HG02840 (cell line): Measurements from ENCODE around the gene ZNF141.
"Not testable (repeated sequence)": the region's sequence is repeated elsewhere in the genome, so short reads cannot be mapped to it uniquely, and the experiment has no call there.

Source experiments
- ATAC-seq: cut with Tn5 transposase; IDR thresholded peaks from one replicate; pipeline ENCODE4 v1.9.1; 2021; ENCODE audit warnings: mild to moderate bottlenecking, moderate library complexity, moderate number of reproducible peaks; ENCODE audit not compliant: unreplicated experiment, low FRiP score

Gene ZNF141

GRCh38 chr4:337143-337931, at the start of gene ZNF141:
Gene ZNF141 (plus strand): TSS chr4:337814. CDS start chr4:337984, 170 bp downstream.
- ATAC-seq: peak; percentile 97

- no peak for ATAC-seq
These were observed 48.7 kb upstream of the ZNF141 start for GRCh38 chr4:288891-289290.

- ATAC-seq: no peak
These were observed 42.9 kb upstream of the ZNF141 start for GRCh38 chr4:294732-295131.

DNA sequence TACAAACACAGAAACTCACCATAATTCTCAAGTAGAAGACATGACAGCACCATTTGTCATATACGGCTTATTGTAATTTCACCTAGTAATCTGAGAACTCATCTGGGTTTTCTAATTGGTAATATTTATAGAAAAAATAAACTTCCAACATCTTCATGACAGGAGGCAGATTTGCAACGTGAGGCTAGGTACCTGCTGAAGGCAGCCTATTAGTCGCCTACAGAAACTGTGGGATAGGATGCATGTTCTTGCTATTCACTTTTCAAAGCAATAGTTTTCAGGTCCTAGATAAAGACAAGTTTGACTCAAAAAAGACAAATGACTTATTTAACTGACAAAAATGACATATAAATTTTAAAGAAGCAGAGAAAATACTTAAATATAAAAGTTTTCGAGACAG, 35.2 kb upstream of the ZNF141 start:
- ATAC-seq: no peak

- not testable (repeated sequence) for ATAC-seq
These were observed 33.1 kb upstream of the ZNF141 start for GRCh38 chr4:304516-304915.

- no peak for ATAC-seq
These were observed 32.5 kb upstream of the ZNF141 start, which contains the start of gene ZNF732 for GRCh38 chr4:304969-305680. Gene ZNF732 (minus strand): TSS chr4:305474. CDS start chr4:305310, 164 bp downstream.

DNA sequence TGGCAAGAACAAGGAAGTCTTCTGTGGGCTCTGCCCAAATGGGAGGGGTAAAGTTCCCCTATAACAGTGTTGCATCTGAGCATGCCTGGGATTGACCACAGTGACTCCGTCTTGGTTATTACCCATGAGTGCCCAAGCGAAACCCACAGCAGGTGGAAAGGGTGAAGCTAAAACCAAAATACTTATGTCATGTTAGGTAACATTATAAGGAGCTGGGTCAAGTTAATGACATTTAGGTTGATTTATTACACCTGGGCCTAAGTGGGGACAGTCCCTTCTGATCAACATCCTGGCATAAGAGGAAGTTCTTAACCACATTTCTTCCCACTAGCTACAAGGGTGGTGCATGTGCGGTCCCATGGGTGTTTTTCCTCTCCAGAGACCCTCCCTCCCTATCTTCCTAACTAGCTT, 31.1 kb upstream of the ZNF141 start:
- ATAC-seq: no peak

GRCh38 chr4:309807-310206, 27.8 kb upstream of the ZNF141 start:
- no peak for ATAC-seq

GRCh38 chr4:314296-314903, 23.2 kb upstream of the ZNF141 start:
- no peak for ATAC-seq

DNA sequence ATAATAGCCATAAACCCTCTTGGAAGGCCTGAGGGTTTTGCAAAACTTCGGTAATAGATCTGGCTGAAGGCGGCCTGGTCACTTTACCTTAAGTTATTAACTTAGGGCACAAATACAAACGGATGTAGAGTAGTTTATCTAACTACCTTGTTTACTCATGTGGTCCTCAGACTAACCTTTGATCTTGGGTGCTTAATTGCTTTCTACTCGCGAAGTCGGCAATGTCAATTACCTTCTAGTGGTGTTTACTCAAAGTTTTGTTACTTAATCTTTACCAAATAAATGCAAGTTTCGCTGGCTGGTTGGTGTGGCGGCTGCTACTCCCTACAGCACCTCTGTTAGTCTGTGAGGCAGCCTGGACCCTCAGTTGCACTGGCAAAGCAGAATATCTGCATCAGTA, 8.9 kb upstream of the ZNF141 start:
- ATAC-seq: no peak

- ATAC-seq: no peak
These were observed 2.1 kb upstream of the ZNF141 start for GRCh38 chr4:335515-335914.

- peak; percentile 3 for ATAC-seq
These were observed 1.3 kb upstream of the ZNF141 start for GRCh38 chr4:336099-336892.

DNA sequence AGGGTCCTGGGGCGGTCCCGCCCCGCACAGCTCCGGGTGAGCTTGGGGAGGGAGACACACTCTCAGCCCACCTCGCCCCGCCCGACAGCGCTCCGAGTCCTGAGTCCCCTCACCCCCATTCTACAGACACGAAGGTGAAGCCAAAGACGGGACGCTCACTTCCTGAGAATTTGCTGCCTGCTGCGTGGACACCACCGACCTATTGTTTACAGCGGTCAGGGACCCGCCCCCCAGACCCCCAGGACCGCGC, 796 bp upstream of the ZNF141 start:
- ATAC-seq: peak; percentile 17

- ATAC-seq: peak; percentile 40
These were observed 531 bp downstream of the ZNF141 start for GRCh38 chr4:337932-338758.

DNA sequence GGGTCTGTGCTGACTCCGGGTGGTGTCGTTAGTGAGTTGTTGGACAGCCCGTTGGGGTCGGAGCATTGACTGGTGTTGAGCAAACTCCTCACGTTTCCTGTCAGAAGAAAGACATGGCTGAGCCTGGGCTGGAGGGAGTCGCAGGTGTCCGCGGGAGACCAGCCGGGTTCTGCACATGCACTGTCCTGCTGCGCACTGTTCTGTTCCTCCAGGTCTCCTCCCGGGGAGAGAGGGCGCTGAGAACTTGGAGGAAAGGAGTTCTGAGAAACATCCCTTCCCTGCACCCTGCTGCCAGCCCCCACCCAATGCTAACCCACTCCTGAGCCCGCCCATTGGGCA, 1.1 kb downstream of the ZNF141 start:
- no peak for ATAC-seq

DNA sequence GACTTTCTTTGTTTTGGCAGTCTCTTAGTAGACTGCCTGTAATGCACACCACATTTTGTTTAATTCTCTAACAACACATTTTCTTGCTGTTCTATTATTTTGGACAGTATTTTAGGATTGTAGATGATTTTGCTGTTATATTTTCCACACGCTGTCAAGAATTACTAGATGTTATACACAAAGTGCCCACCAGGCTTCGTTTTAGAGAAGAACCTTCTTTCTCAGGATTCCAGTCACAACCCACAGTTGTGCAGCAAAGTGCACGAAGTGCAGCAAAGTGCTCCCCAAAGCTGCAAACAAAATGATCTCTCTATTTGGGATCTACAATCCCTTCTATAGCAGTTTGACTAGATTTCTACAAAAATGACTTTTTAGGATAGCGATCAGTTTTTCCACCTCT, 2.4 kb downstream of the ZNF141 start:
- ATAC-seq: no peak

DNA sequence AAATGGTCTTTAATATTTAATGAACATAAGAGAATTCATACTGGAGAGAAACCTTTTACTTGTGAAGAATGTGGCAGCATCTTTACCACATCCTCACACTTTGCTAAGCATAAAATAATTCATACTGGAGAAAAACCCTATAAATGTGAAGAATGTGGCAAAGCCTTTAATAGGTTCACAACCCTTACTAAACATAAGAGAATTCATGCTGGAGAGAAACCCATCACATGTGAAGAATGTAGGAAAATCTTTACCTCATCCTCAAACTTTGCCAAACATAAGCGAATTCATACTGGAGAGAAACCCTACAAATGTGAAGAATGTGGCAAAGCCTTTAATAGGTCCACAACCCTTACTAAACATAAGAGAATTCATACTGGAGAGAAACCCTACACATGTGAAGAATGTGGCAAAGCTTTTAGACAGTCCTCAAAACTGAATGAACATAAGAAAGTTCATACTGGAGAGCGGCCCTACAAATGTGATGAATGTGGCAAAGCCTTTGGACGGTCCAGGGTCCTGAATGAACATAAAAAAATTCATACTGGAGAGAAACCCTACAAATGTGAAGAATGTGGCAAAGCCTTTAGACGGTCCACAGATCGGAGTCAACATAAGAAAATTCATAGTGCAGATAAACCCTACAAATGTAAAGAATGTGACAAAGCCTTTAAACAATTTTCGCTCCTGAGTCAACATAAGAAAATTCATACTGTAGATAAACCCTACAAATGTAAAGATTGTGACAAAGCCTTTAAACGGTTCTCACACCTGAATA, 35.6 kb downstream of the ZNF141 start:
- ATAC-seq: no peak

DNA sequence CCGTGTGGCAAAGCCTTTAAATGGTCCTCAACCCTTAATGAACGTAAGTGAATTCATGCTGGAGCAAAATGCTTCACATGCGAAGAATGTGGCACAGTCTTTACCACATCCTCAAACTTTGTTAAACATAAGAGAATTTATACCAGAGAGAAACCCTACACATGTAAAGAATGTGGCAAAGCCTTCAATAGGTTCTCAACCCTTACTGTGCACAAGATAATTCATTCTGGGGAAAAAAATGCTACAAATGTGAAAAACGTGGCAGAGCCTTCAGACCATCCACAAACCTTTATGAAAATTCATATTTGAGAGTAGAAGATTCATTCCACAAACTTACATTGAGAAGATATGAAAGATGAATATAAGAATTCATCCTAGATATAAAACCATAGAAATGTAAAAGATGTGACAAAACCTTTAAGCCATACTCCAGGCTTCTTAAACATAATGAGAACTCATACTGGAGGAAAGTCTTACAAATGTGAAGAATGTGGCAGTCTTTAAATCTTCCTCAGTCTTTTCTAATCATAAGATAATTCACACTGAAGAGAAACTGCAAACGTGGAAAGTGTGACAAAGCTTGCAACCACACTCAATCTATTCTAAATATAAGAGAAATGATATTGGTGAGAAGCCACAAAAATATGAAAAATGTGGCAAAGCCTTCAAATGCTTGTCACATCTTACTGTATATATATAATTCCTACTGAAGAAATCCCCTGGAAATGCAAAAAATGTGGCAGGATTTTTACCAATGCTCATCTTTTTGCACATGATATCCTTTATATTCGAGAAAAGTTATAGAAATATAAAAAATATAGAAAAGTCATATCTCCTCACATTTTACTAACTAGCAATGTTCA, 36.9 kb downstream of the ZNF141 start:
- ATAC-seq: no peak
